HG02763 (cell line): ENCODE data around the gene CCDC149.

Experiments used
- ATAC-seq: cut with Tn5 transposase; IDR thresholded peaks from one replicate; pipeline ENCODE4 v1.9.1; 2021; ENCODE audit warnings: mild to moderate bottlenecking, moderate library complexity; ENCODE audit not compliant: unreplicated experiment

CCDC149 gene

GRCh38 chr4:24780936-24781495 is 131.8 kb downstream of the CCDC149 start:
- no peak for ATAC-seq

GRCh38 chr4:24778464-24779225 is 134.2 kb downstream of the CCDC149 start:
- no peak for ATAC-seq

GRCh38 chr4:24777536-24778463 is 135.0 kb downstream of the CCDC149 start:
- no peak for ATAC-seq

DNA sequence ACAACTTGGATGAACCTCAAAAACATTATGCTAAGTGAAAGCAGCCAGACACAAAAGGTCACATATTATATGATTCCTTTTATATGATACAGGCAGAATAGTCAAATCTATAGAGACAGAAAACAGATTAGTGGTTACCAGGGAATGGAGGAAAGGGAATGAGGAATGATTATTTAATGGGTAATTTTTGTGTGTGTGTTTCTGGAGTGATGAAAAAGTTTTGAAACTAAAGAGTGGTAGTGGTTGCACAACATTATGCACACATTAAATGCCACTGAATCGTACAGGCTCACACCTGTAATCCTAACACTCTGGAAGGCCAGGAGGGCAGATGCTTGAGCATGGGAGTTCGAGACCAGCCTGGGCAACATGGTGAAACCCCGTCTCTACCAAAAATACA is 137.1 kb downstream of the CCDC149 start:
- ATAC-seq, result no peak

DNA sequence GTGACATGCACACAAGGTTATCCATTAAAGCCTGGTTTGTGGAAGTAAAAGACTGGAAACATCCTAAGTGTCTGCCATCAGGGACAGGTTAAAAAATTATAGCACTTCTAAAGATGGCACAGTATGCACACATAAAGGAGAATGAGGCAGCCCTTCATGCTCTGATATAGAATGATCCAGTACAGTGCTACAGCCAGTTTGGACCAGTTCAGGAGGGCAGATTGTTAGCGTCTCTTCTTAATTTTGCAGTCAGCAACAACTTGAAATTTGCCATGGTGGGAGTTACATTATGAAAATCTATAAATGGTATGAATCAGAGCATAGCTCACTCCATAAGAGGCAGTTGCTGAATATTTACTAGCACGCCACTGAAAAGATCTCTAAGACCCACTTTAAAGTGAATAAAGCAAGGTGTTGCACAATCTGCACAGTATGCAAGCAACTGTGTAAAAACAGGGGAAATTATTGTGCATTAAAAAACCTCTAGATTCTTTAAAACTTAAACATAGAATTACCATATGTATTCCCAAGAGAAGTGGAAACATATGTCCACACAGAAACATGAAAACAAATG is 137.7 kb downstream of the CCDC149 start:
- no peak for ATAC-seq

DNA sequence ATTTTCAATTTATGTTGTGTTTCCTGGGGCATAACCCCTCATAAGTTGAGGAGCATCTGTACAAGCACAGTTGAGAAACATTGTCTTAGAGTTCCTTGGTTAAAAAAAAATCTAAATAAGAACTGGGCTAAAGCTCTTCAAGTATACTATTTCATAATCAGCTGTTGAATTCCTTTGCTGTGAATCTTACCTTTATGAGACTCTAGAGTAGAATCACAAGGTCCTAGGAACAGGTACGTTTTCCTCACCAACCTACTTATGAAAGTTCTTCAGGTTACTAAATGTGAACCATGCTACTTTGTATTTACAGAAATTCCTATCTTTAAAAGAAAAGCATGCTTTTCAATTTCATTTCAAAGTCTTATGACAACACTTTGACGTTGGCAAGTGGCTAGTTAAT is 138.4 kb downstream of the CCDC149 start:
- no peak for ATAC-seq

DNA sequence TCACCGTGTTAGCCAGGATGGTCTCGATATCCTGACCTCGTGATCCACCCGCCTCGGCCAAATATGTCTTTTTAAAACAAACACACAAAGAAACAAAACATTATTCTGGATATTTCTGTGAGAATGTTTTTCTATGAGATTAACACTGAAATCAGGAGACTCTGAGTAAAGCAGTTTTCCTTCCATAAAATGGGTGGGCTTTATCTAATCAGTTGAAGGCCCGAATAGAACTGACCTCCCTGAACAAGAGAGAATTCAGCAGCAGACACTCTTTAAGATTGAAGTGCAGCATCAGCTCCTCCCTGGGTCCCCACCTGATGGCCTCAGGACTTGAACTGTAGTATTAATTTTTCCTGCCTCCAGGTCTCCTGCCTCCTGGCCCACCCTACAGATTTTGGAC is 139.9 kb downstream of the CCDC149 start:
- ATAC-seq, result no peak

DNA sequence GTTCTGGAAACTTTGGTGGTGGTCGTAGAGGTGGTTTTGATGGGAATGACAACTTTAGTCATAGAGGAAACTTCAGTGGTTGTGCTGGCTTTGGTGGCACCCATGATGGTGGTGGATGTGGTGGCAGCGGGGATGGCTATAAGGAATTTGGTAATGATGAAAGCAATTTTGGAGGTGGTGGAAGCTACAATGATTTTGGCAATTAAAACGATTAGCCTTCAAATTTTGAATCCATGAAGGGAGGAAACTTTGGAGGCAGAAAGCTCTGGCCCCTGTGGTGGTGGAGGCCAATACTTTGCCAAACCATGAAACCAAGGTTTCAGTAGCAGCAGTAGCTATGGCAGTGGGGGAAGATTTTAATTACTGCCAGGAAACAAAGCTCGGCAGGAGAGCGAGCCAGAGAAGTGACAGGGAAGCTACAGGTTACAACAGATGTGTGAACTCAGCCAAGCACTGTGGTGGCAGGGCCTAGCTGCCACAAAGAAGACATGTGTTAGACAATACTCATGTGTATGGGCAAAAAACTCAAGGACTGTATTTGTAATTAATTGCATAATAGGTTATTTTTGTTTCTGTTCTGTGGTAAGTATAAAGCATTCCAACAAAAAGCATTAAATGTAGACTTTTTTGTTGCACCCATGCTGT is 140.7 kb downstream of the CCDC149 start:
- ATAC-seq, result no peak

GRCh38 chr4:24771241-24771640 is 141.6 kb downstream of the CCDC149 start:
- ATAC-seq, result no peak

DNA sequence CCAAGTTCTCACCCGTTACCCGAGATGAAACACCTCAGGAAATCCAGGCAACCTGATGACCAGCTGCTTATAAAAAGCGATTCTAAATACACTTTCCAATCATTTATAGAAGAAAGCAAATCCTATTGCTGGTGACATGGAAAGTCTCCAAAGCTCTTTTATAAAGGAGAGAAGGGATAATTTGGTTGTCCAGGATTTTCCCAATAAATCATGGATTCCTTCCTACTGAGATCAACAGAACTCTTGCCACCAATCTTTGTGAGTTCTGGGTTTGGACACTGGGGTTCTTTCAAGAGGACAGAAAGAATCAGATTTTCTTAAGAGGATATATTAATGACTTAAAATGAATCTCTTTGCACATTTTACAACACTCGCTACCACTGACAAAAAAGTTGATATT is 142.2 kb downstream of the CCDC149 start:
- no peak for ATAC-seq

DNA sequence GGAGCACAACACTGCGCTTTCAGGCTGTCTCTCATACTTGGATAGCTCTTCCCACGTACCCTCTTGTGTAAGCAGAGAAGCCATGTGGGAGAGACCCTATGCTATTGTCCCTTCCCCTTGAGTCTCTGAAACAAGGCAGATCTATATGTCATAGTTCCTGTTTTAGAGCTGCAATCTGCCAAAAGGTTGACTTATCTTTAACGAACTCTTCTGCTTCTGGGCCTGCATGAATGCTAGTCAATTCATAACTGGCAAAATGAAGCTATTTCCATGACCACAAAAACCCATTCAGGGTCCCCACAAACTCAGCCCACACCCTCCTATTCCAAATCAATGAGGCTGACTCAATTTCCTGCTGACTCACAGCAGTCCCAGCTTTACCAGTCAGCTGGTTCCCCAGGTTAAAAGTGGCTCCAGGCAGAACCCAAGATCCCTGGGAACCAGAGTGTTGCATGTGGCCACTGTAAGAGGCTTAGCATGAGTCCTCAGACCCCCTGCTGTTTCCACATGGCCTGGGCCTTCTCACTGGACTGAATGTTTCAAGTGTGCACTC is 142.7 kb downstream of the CCDC149 start:
- peak; percentile 67 for ATAC-seq

GRCh38 chr4:24769571-24769970 is 143.3 kb downstream of the CCDC149 start:
- no peak for ATAC-seq

- peak; percentile 82 for ATAC-seq
These were observed 144.2 kb downstream of the CCDC149 start for GRCh38 chr4:24768604-24769003.

GRCh38 chr4:24768006-24768405 is 144.8 kb downstream of the CCDC149 start:
- ATAC-seq, result no peak

GRCh38 chr4:24765376-24765988 is 147.4 kb downstream of the CCDC149 start:
- ATAC-seq, result no peak

GRCh38 chr4:24764345-24764744 is 148.5 kb downstream of the CCDC149 start:
- no peak for ATAC-seq

GRCh38 chr4:24763631-24764297 is 149.1 kb downstream of the CCDC149 start:
- ATAC-seq, result no peak
